Fibroblast of mammary gland (primary cell): ENCODE data around the gene NFKBIB.

ENCODE experiments used
- DNase-seq: peaks from one replicate; pipeline ENCODE4 v3.0.0-alpha.2; 2010; ENCODE audit warnings: low read depth
- H3K4me3 ChIP-seq: 2 replicates; pipeline ENCODE4 v1.5.1; 2011; ENCODE audit warnings: low read depth, mild to moderate bottlenecking, low read length, moderate library complexity; ENCODE audit not compliant: control insufficient read depth
- TF ChIP-seq, protein P1 (sequence below): conservative IDR thresholded peaks from 2 replicates; pipeline ENCODE4 v1.5.1; 2011; ENCODE audit warnings: low read depth, low read length, inconsistent platforms; ENCODE audit not compliant: control insufficient read depth, insufficient read depth

The NFKBIB gene

DNA sequence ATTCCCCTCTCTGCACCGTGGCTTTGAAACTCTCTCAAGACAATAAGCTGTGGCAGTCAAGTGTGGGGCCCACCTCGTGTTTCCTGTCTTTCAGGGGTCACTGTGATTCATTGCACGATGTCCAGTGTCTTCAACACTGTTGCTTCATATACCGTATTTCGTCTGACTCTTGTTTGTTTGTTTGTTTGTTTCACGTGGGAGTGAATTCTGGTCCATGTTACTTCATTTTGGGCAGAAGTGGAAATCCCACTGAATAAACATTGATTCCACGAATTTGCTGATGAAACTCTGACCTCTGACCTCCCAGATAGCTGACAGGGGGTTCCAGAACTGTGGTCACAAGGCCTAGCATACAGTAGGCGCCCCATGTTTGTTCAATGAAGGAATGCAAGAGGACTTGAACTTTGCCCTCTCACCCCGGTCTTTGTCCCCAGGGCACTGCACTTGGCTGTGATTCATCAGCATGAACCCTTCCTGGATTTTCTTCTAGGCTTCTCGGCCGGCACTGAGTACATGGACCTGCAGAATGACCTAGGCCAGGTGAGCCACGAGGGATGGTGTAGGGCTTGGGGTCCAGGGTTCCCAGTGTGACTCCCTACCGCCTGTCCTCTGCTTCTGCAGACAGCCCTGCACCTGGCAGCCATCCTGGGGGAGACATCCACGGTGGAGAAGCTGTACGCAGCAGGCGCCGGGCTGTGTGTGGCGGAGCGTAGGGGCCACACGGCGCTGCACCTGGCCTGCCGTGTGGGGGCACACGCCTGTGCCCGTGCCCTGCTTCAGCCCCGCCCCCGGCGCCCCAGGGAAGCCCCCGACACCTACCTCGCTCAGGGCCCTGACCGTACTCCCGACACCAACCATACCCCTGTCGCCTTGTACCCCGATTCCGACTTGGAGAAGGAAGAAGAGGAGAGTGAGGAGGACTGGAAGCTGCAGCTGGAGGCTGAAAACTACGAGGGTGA, 5.1 kb downstream of the NFKBIB start:
- TF ChIP-seq, protein P1, sequence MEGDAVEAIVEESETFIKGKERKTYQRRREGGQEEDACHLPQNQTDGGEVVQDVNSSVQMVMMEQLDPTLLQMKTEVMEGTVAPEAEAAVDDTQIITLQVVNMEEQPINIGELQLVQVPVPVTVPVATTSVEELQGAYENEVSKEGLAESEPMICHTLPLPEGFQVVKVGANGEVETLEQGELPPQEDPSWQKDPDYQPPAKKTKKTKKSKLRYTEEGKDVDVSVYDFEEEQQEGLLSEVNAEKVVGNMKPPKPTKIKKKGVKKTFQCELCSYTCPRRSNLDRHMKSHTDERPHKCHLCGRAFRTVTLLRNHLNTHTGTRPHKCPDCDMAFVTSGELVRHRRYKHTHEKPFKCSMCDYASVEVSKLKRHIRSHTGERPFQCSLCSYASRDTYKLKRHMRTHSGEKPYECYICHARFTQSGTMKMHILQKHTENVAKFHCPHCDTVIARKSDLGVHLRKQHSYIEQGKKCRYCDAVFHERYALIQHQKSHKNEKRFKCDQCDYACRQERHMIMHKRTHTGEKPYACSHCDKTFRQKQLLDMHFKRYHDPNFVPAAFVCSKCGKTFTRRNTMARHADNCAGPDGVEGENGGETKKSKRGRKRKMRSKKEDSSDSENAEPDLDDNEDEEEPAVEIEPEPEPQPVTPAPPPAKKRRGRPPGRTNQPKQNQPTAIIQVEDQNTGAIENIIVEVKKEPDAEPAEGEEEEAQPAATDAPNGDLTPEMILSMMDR = no peak
- H3K4me3 ChIP-seq = no peak overlapping the region
- DNase-seq = no peak

DNA sequence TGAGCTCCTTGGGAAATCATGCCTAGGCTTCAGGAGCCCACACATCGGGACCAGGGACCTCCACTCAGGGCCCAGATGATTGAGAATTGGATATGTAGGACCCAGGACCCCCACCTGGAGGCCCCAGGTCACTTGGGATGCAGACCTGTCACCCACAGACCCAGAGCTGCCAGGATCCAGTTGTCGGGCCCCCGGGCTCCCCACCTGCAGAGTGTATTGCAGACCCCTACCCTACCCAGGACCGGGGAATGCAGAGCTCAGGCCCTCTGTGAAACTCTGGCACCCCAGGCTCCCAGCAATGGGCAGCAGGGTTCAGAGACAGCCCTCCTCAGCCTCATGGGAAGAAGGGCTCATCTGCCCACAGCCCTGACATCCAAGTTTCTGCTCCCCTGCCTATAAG, 5.9 kb downstream of the NFKBIB start:
- DNase-seq = no peak
- no peak overlapping the region for H3K4me3 ChIP-seq
- TF ChIP-seq, protein P1 = no peak

DNA sequence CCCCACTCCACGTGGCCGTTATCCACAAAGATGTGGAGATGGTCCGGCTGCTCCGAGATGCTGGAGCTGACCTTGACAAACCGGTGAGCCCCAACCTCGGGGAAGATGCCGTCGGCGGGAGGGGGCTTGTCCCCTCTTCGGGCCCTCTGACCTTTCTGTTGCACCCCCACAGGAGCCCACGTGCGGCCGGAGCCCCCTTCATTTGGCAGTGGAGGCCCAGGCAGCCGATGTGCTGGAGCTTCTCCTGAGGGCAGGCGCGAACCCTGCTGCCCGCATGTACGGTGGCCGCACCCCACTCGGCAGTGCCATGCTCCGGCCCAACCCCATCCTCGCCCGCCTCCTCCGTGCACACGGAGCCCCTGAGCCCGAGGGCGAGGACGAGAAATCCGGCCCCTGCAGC, 7.5 kb downstream of the NFKBIB start:
- no peak overlapping the region for H3K4me3 ChIP-seq
- TF ChIP-seq, protein P1 = no peak
- DNase-seq = no peak

DNA sequence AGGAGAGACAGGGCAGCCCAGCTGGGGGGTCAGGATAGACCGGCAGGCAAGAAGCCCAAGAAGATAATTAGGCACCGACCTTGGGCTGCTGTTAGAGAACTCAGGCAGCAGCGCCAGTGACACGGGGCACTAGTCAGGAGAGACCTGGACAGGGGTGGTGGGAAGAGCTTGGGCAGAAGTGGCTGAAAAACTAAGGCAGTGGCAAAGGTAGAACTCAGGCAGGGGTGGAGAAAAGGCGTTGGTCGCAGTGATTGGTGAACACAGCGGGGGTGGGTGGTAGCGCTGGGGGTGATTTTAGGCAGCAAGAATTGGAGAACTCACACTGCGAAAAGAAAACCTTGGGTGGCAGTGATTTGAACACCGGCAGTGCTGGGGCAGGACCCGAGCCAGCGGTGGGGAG, 7.9 kb downstream of the NFKBIB start:
- TF ChIP-seq, protein P1 = no peak
- no peak for DNase-seq
- H3K4me3 ChIP-seq = no peak overlapping the region

DNA sequence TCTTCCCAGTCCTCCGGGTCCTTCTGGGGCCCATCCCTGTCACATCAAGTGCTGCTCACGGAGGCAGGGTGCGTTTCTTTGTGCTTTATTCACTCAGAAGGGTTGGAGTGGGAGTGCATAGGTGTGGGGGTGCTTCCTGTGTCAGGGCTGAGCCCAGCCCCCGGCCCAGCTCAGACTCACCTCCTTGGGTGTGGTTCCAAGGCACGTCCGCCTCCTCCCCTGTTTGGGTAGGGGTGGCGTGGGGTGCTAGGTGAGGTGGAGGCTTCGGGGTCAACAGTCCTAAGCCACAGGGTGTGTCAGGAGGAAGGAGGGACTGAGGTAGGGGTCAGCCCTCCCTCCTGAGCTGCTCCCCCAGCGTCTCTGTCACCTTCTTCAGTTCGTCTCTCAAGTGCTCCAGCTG, 9.1 kb downstream of the NFKBIB start:
- TF ChIP-seq, protein P1 = no peak
- DNase-seq = no peak
- no peak overlapping the region for H3K4me3 ChIP-seq

DNA sequence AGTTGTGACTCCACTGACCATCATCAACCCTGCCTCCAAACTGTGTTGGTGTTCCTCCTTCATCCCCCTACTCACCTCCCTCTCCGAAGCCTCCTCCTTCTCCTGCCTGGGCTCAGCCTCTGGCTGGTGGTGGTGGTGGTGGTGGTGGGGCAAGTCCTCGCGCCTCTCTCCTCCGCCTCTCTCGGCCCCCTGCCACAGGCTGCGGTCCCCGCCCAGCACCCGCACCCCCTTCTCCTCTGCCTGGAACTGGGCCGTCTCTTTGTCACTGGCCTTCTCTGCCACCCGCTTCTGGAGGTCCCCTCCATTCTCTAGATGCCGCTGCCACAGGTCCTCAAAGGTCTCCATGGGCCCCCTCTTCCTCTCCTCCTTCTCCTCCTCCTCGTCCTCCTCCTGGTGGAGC, 10.7 kb downstream of the NFKBIB start:
- TF ChIP-seq, protein P1 = no peak
- DNase-seq = no peak

More for the DNA sequence above, 10.7 kb downstream of the NFKBIB start:
- no peak overlapping the region for H3K4me3 ChIP-seq
